Transverse colon (tissue), 4 donors: ENCODE results near the gene UCHL3. TPM values are rescaled to one million over a fixed set of nuclear protein-coding genes. Genes with fewer than 3 reads are reported as not detected.

Experiments
- DNase-seq: peaks from one replicate; pipeline ENCODE4 v3.0.0-alpha.2; 2019
- H3K27ac ChIP-seq, 4 donors: fragments of 200-600 bp; sonication (generic); 2 replicates each; pipeline ENCODE4 v1.5.1; 2016 to 2018; ENCODE audit warnings: inconsistent platforms in 4 of 4
- H3K27me3 ChIP-seq: fragments of 200-600 bp; sonication (generic); 2 replicates; pipeline ENCODE4 v1.5.1; 2017; ENCODE audit warnings: inconsistent platforms
- H3K36me3 ChIP-seq, 4 donors: fragments of 200-600 bp; sonication (generic); 2 replicates each; pipeline ENCODE4 v1.5.1; 2017 to 2019; ENCODE audit warnings: inconsistent platforms in 4 of 4
- H3K4me1 ChIP-seq, 4 donors: fragments of 200-600 bp; sonication (generic); 2 replicates each; pipeline ENCODE4 v1.5.1; 2017 to 2020; ENCODE audit warnings: inconsistent platforms in 4 of 4
- H3K4me3 ChIP-seq, 4 donors: fragments of 200-600 bp; sonication (generic); 1 replicate in 1 of 4; 2 replicates in 3 of 4; pipeline versions ENCODE4 v1.5.1 to v1.6.1; 2017 to 2019; ENCODE audit warnings: inconsistent platforms in 4 of 4
- H3K9me3 ChIP-seq, 2 donors: fragments of 200-600 bp; sonication (generic); 2 replicates each; pipeline ENCODE4 v1.5.1; 2017 to 2019; ENCODE audit warnings: inconsistent platforms in 2 of 2
- EP300 ChIP-seq: sonication (generic); formaldehyde crosslinking; IDR thresholded peaks from one replicate; pipeline ENCODE4 v1.6.1; 2017; ENCODE audit warnings: antibody characterized with exemption, low read depth
- POLR2A ChIP-seq: fragments of 450-650 bp; IDR thresholded peaks from one replicate; pipeline ENCODE4 v1.6.1; 2016; ENCODE audit warnings: antibody characterized with exemption, mild to moderate bottlenecking, moderate library complexity
- POLR2AphosphoS5 ChIP-seq, 3 donors: sonication (generic); formaldehyde crosslinking; IDR thresholded peaks; one replicate each; pipeline ENCODE4 v1.6.1; 2016; ENCODE audit warnings: antibody characterized with exemption in 3 of 3
- WGBS, 2 donors: methylation state at CpG; one replicate each; pipeline ENCODE4 v1.1.5; 2018; ENCODE audit warnings: low coverage in 1 of 2; 5-methylcytosine and 5-hydroxymethylcytosine counted together
- in situ Hi-C, 4 donors: fragments of 200-750 bp; cut with MboI; loops; one replicate each; pipeline versions ENCODE4 v1.15.0 to v1.15.1; 2017; ENCODE audit warnings: low sequenced_read_pairs in 3 of 4, low pct_ligation_motif_present in 1 of 4, low pct_unique_long_range_greater_than_20kb in 1 of 4
- intact Hi-C: fragments of 100-400 bp; cut with DNase I; formaldehyde crosslinking; loops from one replicate; pipeline ENCODE4 v1.15.1; 2023; ENCODE audit warnings: low total_unique reads
- total RNA-seq, 4 donors: library from RNA; depleted of rRNA; stranded (reverse); fragments of >200 nt; gene quantifications; one replicate each; pipeline ENCODE4 v1.1.0, GENCODE V29; 2016
- TF ChIP-seq, protein P1 (sequence below), 5 experiments: fragments of 200-600 bp in 3 of 5; fragments of 450-650 bp in 2 of 5; sonication (generic) in 3 of 5; IDR thresholded peaks; 1 replicate in 2 of 5; 2 replicates in 3 of 5; pipeline ENCODE4 v1.5.1; 2016 to 2017; ENCODE audit warnings: antibody characterized with exemption in 5 of 5, inconsistent platforms in 3 of 5, mild to moderate bottlenecking in 2 of 5, moderate library complexity in 1 of 5

UCHL3 gene
- total RNA-seq, 4 donors from 2014 or later = 3.4 to 55.9 (median 19.3) TPM

DNA sequence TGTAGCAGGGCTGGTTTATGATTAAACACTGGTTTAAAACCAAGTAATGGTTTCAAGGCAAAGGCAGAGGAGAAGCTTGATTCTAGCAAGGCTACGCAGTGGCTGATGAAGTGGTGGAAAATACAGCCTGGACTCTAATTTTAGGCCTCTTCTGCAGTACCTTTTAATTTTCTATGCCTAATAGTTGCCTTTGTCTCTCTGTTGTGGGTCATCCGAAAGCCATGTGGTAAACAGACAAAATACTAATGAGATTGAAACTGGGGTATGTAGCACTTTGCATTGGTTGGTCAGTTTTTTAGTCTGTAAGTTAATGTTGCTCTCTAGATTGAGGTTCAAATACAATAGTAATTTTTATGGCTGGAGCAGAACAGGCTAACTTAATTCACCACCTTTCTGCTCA, 89.9 kb downstream of the UCHL3 start:
- Histone ChIP-seq H3K4me3 (no peak overlapping the region), H3K9me3 (no peaks in the 10 kb centered on the region), H3K4me1 (peaks cover 7 to 17% (median 15%) of the 10 kb centered on the region in 4 donors), H3K27me3 (peaks cover 12% of the 10 kb centered on the region), H3K27ac (no peak overlapping the region), H3K36me3 (no peaks in the 10 kb centered on the region)
- DNase-seq = no peak
- WGBS, 2 donors = 93% methylated on average over 2 of the region's 2 CpGs
- intact Hi-C loops = no loop called here
- TF ChIP-seq POLR2AphosphoS5 (IDR thresholded peaks at IDR 0.05) = no peak
- TF ChIP-seq EP300 = no peak
- TF ChIP-seq, protein P1, sequence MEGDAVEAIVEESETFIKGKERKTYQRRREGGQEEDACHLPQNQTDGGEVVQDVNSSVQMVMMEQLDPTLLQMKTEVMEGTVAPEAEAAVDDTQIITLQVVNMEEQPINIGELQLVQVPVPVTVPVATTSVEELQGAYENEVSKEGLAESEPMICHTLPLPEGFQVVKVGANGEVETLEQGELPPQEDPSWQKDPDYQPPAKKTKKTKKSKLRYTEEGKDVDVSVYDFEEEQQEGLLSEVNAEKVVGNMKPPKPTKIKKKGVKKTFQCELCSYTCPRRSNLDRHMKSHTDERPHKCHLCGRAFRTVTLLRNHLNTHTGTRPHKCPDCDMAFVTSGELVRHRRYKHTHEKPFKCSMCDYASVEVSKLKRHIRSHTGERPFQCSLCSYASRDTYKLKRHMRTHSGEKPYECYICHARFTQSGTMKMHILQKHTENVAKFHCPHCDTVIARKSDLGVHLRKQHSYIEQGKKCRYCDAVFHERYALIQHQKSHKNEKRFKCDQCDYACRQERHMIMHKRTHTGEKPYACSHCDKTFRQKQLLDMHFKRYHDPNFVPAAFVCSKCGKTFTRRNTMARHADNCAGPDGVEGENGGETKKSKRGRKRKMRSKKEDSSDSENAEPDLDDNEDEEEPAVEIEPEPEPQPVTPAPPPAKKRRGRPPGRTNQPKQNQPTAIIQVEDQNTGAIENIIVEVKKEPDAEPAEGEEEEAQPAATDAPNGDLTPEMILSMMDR (IDR thresholded peaks at IDR 0.05) = no peak
- TF ChIP-seq POLR2A = no peak
- in situ Hi-C loops = no loop called here

DNA sequence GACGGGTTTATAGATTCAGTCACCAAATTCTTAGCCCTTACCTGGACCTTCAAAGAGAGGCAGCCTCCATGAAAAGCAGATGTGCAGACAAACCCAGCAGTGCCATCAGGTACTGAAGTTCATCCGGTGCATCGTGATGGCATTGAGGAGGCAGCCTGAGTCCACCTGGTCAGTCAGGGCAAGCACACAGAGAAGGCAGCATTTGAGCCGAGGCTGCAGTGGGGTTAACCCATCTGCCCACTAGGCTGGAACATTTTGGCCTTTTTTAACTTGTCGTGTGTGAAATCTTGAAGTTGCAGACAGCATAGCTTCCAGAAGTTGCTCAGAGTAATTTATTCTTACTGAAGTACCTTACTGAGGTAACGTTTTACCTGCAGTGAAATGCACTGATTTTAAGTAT, 91.4 kb downstream of the UCHL3 start:
- in situ Hi-C loops = no loop called here
- no peak for TF ChIP-seq EP300
- TF ChIP-seq, protein P1 (IDR thresholded peaks at IDR 0.05) = no peak
- no peak for TF ChIP-seq POLR2AphosphoS5 (IDR thresholded peaks at IDR 0.05)
- no peak for TF ChIP-seq POLR2A
- no peaks in the 10 kb centered on the region for H3K36me3 ChIP-seq
- no peak for DNase-seq
- no peaks in the 10 kb centered on the region for H3K9me3 ChIP-seq
- H3K27ac ChIP-seq = no peak overlapping the region
- intact Hi-C loops = no loop called here
- peaks cover 7 to 12% (median 12%) of the 10 kb centered on the region in 4 donors for H3K4me1 ChIP-seq
- WGBS, 2 donors = 92 to 97% methylated on average over 2 to 6 of the region's 6 CpGs
- H3K4me3 ChIP-seq = no peak overlapping the region
- H3K27me3 ChIP-seq = peaks cover 12% of the 10 kb centered on the region

DNA sequence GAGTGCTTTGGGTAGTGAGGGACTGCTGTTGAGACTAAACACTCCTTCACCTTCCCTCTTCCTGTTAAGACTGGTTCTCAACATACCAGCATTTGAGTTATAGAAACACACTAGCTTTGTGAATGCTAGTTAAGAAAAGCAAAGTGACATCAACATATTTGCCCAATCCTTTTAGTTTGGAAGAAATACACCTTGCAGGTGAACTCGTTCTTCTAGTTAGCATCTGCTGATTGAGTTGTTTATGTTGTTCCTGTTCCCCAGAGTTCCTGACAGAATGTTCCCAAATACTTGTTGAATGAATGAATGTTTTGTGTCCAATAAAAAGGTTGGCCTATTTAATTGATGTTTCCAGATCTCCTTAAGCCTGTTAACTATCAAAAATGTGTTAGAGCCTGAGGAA, 93.6 kb downstream of the UCHL3 start:
- no peaks in the 10 kb centered on the region for H3K36me3 ChIP-seq
- intact Hi-C loops (no loop called here), in situ Hi-C loops (no loop called here)
- no peak overlapping the region for H3K27ac ChIP-seq
- no peaks in the 10 kb centered on the region for H3K9me3 ChIP-seq
- DNase-seq = no peak
- 53 to 88% methylated on average over 1 of the region's 1 CpG for WGBS, 2 donors
- H3K4me3 ChIP-seq = no peak overlapping the region
- TF ChIP-seq POLR2AphosphoS5 (IDR thresholded peaks at IDR 0.05) (no peak), EP300 (no peak), POLR2A (no peak)
- TF ChIP-seq, protein P1 (IDR thresholded peaks at IDR 0.05) = no peak
- H3K27me3 ChIP-seq = no peaks in the 10 kb centered on the region
- no peaks in the 10 kb centered on the region for H3K4me1 ChIP-seq

DNA sequence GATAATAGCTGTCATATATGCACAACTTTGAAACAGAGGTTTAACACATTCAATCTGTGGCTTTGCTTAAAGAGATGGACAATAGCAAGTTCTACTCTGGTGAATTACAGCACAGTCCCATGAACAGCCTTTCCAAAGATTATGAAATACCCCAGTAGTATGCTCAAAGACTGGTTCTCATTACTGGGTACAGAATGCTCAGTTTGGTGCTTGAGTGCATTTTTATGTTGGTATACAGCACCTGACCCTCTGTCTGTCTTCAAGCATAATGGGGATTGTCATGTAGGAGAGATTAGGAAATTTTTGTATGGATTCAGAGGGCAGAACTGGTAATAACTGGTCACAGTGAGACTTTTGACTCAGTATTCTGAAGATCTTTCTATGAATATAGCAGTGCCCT, 94.1 kb downstream of the UCHL3 start:
- TF ChIP-seq EP300 (no peak), POLR2AphosphoS5 (IDR thresholded peaks at IDR 0.05) (no peak), POLR2A (no peak)
- TF ChIP-seq, protein P1 (IDR thresholded peaks at IDR 0.05) = no peak
- H3K9me3 ChIP-seq = no peaks in the 10 kb centered on the region
- in situ Hi-C loops = no loop called here
- DNase-seq = no peak
- no peak overlapping the region for H3K4me3 ChIP-seq
- H3K27ac ChIP-seq = no peak overlapping the region
- H3K27me3 ChIP-seq = no peaks in the 10 kb centered on the region
- H3K36me3 ChIP-seq = no peaks in the 10 kb centered on the region
- intact Hi-C loops = no loop called here
- H3K4me1 ChIP-seq = no peaks in the 10 kb centered on the region
